Activated T-cell treated with anti-CD3 and anti-CD28 coated beads, Interleukin-2, amount 50 U/mL, for 1 hour (primary cell): Measurements from ENCODE around the gene CBR4.

Experiments
- DNase-seq: peaks from one replicate; pipeline ENCODE4 v3.0.0-alpha.2; 2020

The CBR4 gene

DNA sequence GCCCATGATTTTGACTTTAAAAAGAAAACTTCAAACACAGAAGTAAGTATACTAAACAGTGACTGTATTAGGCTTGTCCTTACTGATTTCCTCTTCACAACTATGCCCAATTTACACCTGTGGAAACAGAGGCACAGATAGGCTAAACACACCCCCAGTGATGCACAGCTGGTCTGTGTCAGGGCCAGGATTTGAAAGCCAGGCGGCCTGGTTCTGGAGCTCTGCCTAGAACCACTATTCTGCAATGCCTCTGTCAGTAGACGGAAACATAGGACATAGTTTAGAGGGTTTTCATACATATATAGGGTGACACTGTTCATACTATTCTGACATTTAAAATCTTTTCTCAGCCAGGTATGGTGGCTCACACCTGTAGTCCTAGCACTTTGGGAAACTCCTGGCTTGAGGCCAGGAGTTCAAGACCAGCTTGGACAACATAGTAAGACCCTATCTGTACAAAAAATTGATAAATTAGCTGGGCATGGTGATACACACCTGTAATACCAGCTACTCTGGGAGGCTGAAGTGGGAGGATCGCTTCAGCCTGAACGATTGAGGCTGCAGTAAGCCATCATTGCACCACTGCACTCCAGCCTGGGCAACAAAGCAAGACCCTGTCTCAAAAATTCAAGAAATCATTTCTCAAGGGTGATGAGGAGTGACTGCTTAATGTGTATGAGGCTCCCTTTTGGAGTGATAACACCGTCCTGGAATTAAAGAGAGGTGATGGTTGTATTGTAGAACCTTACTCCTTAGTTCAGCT is 23.0 kb upstream of the CBR4 start:
- no peak for DNase-seq

GRCh38 chr4:169032194-169032593 is 22.1 kb upstream of the CBR4 start:
- no peak for DNase-seq

DNA sequence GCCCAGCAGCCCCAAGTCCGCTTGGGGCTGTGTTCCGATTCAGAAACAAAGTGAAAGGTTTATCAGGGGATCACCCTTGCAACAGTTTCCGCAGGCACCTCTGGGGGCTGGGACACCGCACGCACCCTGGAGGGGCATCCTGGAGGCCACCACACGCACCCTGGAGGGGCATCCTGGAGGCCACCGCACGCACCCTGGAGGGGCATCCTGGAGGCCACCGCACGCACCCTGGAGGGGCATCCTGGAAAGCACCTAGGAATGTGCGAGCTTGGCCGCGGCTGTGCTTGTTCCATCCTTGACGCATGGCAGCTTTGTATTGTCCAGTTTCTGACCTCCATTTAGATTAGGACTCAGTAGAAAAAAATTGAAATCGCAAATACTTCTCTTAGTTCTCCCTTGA is 21.3 kb upstream of the CBR4 start:
- no peak for DNase-seq

DNA sequence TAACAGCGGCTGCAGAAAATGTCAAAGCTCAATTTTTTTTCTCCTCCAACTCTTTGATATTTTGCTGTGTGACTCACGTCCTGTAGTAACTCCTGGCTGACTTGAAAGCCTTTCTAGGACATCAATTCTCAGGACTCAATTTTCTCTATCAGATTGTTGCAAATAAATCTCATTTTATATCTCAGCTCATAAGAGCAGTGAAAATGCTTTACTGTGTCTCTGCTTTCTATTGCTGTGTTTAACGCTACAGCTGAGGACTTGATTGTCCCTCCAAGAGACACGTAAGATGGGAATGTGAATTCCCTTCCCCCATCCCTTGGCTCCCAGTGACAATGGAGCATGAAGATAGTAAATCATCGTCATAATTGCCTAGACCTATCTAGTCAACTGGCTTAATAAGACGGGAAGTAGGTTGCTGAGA is 20.5 kb upstream of the CBR4 start:
- DNase-seq = no peak

DNA sequence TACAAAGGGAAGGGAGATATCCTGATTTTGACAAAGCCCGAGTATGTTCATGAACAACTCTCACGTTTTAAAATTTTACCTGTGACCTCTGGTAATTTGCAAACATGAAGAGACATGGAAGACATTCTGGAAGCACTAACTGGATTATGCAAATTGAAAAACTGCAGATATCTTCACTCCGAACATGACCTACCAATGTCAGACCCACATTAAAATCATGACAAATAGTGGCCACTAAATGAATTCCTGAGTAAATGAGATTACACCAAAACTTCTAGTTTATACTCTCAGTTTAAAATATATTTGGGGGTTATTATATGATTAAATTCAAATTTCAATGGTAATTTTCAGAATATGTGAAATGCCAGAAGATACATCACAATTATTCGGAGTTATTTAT is 19.9 kb upstream of the CBR4 start:
- no peak for DNase-seq

DNA sequence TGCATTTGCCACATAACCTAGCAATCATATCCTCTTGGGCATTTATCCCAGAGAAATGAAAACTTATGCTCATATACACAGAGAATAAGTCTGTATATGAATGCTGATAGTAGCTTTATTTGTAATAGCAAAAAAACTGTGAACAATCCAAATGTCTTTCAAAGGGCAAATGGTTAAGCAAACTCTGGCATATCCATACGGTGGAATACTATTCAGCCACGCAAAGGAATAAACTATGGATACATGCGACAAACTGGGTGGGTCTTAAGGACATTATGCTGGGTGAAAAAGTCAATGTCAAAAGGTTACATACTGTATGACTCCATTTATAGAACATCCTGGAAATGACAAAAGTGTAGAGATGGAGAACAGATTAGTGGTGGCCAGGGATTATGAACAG is 17.6 kb upstream of the CBR4 start:
- DNase-seq = no peak

- no peak for DNase-seq
Measured at GRCh38 chr4:169025184-169025583, 15.1 kb upstream of the CBR4 start.

DNA sequence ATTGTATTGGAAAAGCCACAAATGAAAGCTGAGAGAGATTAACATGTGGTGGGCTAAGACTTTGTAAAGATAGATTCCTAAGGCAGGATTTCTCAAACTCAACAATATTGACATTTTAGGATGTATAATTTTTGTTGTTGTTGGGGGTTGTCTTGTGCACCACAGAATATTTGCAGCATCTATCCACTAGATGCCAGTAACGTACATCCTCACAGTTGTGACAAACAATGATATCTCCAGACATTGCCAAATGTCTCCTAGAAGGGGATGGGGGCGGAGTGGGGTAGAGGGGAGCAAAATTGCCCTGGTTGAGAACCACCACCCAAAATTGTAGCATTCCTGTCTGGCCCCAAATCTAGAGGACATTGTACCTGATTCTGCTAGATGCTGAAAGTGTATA is 14.7 kb upstream of the CBR4 start:
- no peak for DNase-seq

DNA sequence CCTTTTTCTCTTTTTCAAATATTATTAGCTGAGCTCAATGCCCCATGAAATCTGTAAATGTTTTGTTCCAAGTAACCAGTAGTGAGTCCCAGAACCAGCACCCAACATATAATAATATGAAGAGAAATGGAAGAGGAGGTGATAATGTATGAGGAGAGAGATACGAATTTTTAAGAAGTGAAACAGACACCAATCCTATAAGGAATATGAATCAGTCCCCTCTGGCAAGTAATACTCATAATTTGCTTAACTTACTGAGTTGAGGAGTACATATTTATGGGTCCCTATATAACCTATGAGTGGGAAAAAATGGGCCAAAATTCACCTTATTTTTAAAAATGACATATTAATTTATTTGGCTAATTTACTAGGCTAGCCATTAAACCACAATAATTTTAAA is 8.4 kb upstream of the CBR4 start:
- no peak for DNase-seq

DNA sequence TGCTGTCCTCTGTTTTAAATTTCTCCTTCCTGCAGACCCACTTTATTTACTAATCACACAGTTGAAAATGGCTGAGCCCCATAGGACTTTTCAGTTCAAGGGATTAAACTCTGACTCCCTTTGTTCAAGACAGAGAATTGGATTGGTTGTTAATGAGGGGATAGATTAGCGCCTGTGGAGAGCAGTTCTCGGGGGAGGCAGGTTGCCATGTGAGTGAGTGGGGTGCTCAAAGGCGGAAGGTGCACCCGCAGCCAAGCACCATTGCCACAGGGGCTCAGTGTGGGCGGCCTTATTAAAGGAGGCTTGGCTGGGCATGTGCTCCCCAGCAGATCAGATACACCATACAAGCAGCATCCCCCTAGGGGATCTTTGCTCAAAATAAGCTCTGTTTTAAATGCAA is 7.9 kb upstream of the CBR4 start:
- no peak for DNase-seq

- no peak for DNase-seq
Measured at GRCh38 chr4:169015186-169015623, 5.2 kb upstream of the CBR4 start.

DNA sequence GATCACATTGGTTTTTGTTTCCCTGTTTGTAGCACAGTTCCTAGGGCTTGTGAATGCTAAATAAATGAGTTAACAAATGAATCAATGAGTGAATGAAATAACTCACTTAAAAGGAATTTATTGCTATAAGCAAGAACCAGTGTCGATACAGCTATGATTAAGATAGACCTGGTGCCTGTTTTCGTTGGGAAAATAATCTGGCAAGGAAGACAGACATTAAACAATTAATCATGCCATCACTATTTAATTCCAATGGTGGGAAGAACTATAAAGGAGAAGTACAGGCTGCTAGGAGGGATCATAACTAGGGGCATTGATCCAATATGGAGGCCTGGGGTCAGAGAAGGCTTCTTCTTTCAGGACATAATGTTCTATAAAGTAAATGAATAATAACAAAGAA is 4.5 kb upstream of the CBR4 start:
- DNase-seq = no peak

- no peak for DNase-seq
Measured at GRCh38 chr4:169013396-169013795, 3.3 kb upstream of the CBR4 start.

DNA sequence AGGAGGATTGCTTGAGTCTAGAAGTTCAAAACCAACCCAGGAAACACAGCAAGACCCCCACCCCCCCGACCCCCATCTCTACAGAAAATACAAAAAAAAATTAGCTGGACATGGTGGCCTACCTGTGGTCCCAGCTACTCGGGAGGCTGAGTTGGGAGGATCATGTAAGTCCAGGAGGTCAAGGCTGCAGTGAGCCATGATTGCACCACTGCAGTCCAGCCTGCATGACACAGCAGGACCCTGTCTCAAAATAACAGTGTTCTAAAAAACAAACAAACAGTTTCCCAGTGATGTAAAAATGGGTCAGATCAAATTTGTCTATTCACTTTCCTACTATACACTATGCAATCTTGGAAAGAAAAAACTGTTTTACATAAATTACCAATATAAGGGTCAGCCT is 2.0 kb upstream of the CBR4 start:
- no peak for DNase-seq

DNA sequence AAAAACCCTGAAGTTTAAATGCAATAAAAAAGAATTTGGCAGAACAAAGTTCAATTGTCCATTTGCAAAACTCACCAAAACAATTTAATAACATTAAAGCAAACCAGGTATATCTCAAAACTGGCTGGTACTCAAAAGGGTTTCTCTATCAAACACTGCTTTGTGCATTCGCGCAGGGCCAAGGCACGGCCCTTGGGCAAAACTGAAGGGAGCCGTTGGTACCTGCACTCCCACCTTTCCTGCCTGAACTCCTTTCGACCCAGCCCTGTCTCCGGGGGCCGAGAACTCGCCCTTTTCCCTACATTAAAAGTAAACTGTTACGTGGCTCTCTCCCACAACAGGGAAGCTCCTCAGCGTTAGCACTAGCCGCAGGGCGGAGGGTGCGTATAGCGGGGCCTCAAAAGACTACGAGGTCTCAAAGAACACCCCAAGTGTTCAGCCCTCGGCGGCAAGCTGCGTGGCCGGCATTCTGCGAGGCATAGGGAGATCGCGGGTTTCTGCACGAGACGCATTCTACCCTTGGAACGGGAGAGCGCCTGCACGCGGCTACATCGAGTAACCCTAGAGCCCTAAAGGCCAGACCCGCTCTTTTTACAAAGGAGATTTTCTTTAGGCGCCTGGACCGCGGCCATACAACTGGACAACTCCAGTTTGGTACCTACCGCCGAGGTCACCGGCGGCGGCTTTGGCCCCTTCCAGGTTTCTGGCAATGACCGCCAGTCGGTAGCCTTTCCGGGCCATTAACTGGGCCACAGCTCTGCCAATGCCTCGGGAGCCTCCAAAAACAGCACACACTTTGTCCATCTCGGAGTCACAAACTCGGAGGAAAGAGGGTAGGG is 550 bp downstream of the CBR4 start:
- DNase-seq = peak; percentile 68

DNA sequence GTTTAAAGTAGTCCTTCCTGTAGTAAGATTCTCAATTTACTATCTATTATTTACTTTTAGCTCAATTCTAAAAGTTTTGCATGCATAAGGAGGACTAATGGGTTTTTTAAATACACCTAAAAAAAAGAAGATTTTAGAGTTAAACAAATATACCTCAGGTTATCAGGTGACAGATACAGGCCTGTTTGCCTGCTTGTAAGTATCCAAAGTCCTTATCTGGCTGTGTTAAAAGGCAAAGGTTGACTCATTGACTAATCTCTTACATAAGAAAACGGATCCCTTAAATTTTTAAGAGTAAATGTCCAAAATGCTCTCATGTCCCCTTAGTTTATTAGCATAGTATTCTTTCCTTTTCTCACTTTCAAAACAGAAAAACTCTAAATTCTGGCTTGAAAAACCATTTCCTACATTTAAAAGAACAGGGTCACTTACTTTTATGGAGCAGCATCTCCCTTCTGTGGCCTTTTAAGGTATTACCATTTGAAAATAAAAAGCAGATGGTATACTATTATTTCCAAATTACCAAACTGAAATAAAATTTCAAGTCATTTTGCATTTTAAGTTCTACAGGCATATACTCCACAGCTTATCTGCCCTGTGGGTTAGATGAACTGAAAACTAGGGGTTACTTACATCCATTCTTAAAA is 4.5 kb downstream of the CBR4 start:
- DNase-seq = no peak

DNA sequence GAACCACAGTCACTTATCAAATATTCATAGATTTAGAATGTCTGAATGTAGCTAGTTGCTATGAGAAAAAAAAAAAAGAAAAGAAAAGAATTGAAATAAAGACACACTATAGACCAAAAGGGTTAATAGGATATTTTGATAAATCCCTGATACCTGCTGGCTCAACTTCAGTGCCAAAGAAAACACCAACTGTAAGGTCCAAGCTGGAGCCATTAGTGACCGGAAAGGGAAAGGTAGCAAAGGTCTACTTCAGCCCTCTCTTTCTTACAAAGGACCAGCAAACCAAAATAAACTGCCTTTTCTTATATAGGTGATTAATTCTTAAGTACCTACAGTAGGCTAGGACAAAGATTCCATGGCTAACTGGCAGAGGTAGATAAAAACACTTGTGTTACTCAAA is 9.7 kb downstream of the CBR4 start:
- DNase-seq = no peak

DNA sequence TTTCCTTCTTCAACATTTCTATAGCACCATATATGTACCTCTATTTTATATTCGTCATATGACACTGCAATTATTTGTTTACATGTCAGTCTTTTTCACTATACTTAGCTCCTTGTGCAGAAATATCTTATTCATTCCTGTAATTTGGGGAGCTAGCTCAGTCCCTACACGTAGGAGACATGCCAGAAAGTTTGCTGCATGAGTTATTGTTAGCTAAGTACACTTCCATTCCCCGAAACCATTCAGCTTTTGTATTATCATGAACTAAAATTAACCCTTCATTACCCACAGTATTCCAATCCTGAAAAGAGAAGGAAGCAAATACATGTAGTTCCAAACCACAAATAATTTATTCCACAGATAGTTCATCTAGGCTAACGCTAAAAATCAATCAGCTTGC is 10.2 kb downstream of the CBR4 start:
- DNase-seq = no peak

DNA sequence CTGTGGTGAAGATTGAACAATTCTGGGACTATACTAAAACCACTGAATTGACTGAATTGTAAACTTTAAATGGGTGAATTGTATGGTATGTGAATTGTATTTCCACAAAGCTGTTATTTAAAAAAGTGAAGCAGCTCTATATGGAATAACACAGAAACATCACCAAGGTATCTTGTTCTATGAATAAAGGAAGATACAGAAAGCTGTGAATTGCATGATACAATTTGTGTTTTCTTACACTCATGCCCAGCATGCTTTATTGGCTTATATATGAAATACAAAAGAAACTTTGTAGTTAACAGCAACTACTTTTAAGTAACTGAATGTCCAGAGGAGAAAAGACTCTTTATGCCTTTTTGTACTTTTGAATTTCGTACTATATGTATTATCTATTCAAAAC is 11.5 kb downstream of the CBR4 start:
- DNase-seq = no peak

DNA sequence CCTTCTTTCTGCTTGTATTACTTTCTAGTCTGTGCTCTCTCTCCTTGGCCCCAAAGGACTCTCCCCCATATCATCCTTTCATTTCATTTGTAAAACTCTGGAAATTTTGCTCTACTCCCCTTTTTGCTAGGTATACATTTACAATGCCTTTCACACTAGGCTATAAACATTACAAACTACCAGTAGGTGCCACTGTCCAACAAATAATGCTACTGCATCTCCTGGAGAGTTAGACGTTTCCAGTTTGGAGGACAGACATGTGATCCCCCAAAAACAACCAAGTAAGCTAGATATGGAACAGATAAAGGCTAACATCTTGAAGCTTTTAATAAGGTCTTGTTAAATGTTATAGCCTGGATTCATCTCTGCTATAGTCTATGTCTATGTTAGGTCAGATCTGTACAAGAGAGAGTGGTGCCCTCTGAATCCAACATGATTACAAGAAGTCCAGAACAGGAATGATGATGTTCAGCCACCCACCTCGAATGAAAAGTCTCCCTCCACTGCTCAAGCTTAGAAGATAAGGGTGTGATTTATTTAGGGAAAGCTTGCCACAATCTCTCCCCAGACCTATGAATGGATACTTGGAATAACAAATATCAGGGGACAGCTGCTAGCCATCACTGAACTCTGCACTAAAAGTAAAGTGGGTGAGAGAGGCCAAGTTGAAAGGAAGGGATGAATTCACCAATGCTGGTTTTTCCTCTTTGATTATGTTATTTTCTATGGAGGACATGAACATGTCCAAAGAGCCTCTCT is 14.3 kb downstream of the CBR4 start:
- no peak for DNase-seq

- DNase-seq = no peak
Measured at GRCh38 chr4:168994958-168995357, 15.1 kb downstream of the CBR4 start.

- DNase-seq = no peak
Measured at GRCh38 chr4:168993714-168994510, 16.1 kb downstream of the CBR4 start.
